Right lung (tissue), 10 donors: ENCODE results near the gene WDR90. TPM values are rescaled to one million over a fixed set of nuclear protein-coding genes. Genes with fewer than 3 reads are reported as not detected.
A peak's percentile ranks its signal among the peaks of the same experiment; 100 is the strongest.

ENCODE experiments used
- DNase-seq, 2 donors: peaks; one replicate each; pipeline ENCODE4 v3.0.0-alpha.2; 2013
- long read RNA-seq, 8 donors: transcript quantifications; one replicate each; lab custom pipeline, GENCODE V29; 2026
- polyA plus RNA-seq, 5 donors: library from polyadenylated mRNA; unstranded; fragments of 120-200 nt; gene quantifications; one replicate each; pipeline versions ENCODE4 v1.2.1 to v1.2.3, GENCODE V29; 2013; ENCODE audit warnings: inconsistent platforms in 1 of 5, low replicate concordance in 1 of 5; ENCODE audit not compliant: insufficient read length in 5 of 5, insufficient read depth in 1 of 5

Gene WDR90
- polyA plus RNA-seq: 10 to 100 TPM; 31.5 to 52.8 (median 39.5) TPM
- long read RNA-seq, donor 1, partial matches to known transcripts: 28 of 30 reads
- long read RNA-seq, donor 1, other reads (novel, unspliced or antisense): 0 of 30 reads
- long read RNA-seq, donor 2, partial matches to known transcripts: 21 of 21 reads
- long read RNA-seq, donor 2, other reads (novel, unspliced or antisense): 0 of 21 reads
- long read RNA-seq, donor 3, partial matches to known transcripts: 16 of 18 reads
- long read RNA-seq, donor 3, other reads (novel, unspliced or antisense): 0 of 18 reads
- long read RNA-seq, donor 4, partial matches to known transcripts: 13 of 15 reads
- long read RNA-seq, donor 4, other reads (novel, unspliced or antisense): 0 of 15 reads
- long read RNA-seq, donor 5, partial matches to known transcripts: 28 of 31 reads
- long read RNA-seq, donor 5, other reads (novel, unspliced or antisense): 0 of 31 reads
- long read RNA-seq, donor 6, partial matches to known transcripts: 0 of 4 reads
- long read RNA-seq, donor 6, other reads (novel, unspliced or antisense): 0 of 4 reads
- long read RNA-seq, donor 7, partial matches to known transcripts: 27 of 28 reads
- long read RNA-seq, donor 7, other reads (novel, unspliced or antisense): 0 of 28 reads
- long read RNA-seq, donor 8, partial matches to known transcripts: 0 of 2 reads
- long read RNA-seq, donor 8, other reads (novel, unspliced or antisense): 0 of 2 reads

- peak; percentile 87 to 91 for DNase-seq
Observed at GRCh38 chr16:648781-649589, at the start of gene WDR90. Gene WDR90, plus strand, starts transcription at chr16:649365. Its CDS starts 52 bp downstream, at chr16:649417.

- DNase-seq: no peak
Observed at GRCh38 chr16:600781-601180, 48.4 kb upstream of the WDR90 start.

GRCh38 chr16:603933-604332 lies 45.2 kb upstream of the WDR90 start:
- no peak for DNase-seq

GRCh38 chr16:606656-607307 lies 42.4 kb upstream of the WDR90 start:
- DNase-seq: no peak

GRCh38 chr16:608019-608418 lies 41.1 kb upstream of the WDR90 start:
- DNase-seq: no peak

- no peak for DNase-seq
Observed at GRCh38 chr16:609316-609715, 39.8 kb upstream of the WDR90 start.

- no peak for DNase-seq
Observed at GRCh38 chr16:609984-610383, 39.2 kb upstream of the WDR90 start.

- no peak for DNase-seq
Observed at GRCh38 chr16:610513-611381, 38.4 kb upstream of the WDR90 start.

- DNase-seq: no peak
Observed at GRCh38 chr16:615122-615521, 34.0 kb upstream of the WDR90 start.

- no peak for DNase-seq
Observed at GRCh38 chr16:616733-617586, 32.2 kb upstream of the WDR90 start.

- no peak for DNase-seq
Observed at GRCh38 chr16:617855-618254, 31.3 kb upstream of the WDR90 start.

- DNase-seq: no peak
Observed at GRCh38 chr16:619476-620100, 29.6 kb upstream of the WDR90 start.

GRCh38 chr16:620700-621525 lies 28.3 kb upstream of the WDR90 start:
- DNase-seq: no peak

GRCh38 chr16:621526-622105 lies 27.5 kb upstream of the WDR90 start:
- DNase-seq: no peak

GRCh38 chr16:622920-623280 lies 26.3 kb upstream of the WDR90 start:
- no peak for DNase-seq

- no peak for DNase-seq
Observed at GRCh38 chr16:624526-625070, 24.6 kb upstream of the WDR90 start.

- no peak for DNase-seq
Observed at GRCh38 chr16:625117-625976, 23.8 kb upstream of the WDR90 start.
